NT2/D1 (cell line): Measurements from ENCODE around the gene FRAT1.

Experiments used
- YY1 ChIP-seq: IDR thresholded peaks from 2 replicates; pipeline ENCODE4 v1.6.1; 2011; ENCODE audit not compliant: insufficient read length, insufficient read depth
- ZNF274 ChIP-seq: IDR thresholded peaks from 2 replicates; pipeline ENCODE4 v1.6.1; 2011; ENCODE audit warnings: mild to moderate bottlenecking, low read depth, low read length

GRCh38 chr10:97349752-97350513 lies 30.9 kb downstream of the FRAT1 start:
- TF ChIP-seq YY1 (no peak), ZNF274 (no peak)
